Bladder microvascular endothelial cell (primary cell): ENCODE measurements around the gene OR4C16. TPM values are rescaled to one million over a fixed set of nuclear protein-coding genes. Genes with fewer than 3 reads are reported as not detected.

Source experiments
- total RNA-seq: library from RNA; depleted of rRNA; stranded (reverse); fragments of >200 nt; gene quantifications from 2 replicates; pipeline ENCODE4 v1.2.3, GENCODE V29; 2014

OR4C16 gene, protein sequence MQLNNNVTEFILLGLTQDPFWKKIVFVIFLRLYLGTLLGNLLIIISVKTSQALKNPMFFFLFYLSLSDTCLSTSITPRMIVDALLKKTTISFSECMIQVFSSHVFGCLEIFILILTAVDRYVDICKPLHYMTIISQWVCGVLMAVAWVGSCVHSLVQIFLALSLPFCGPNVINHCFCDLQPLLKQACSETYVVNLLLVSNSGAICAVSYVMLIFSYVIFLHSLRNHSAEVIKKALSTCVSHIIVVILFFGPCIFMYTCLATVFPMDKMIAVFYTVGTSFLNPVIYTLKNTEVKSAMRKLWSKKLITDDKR
- total RNA-seq, result not detected in 2 replicates

DNA sequence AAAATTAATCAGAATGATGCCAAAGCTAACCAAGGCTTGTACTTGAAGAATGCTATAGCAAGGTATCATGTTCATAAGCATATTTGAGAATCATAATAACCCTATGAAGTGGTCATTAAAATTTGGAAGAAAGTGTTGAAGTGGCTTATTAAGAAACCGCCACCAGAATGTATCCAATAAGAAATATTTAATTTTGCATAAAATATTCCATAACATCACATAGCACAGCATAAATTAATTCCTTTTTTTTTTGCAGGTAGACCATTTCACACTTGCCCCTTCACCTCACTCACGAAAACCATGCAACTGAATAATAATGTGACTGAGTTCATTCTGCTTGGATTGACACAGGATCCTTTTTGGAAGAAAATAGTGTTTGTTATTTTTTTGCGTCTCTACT is at the start of gene OR4C16:
TSS of gene OR4C16 (plus strand) at position 301 of the 400 bp plus-strand sequence. CDS start at position 301, 0 bp downstream.

DNA sequence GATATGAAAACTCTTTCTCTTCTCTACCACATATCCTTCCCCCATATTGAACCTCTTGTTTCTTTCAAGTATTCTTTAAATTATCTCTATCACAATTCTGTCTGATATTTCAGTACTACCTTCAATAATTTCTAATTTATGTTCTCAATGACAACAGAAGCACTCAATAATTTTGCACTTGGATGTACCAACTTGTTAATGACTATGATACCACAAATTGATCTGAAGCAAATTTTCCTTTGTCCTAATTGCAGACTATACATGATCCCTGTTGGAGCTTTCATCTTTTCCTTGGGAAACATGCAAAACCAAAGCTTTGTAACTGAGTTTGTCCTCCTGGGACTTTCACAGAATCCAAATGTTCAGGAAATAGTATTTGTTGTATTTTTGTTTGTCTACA is 17.8 kb upstream of the OR4C16 start, which contains the start of gene OR4C15:
TSS of gene OR4C15 (plus strand) at position 301 of the 400 bp plus-strand sequence. CDS start at position 301, 0 bp downstream.

DNA sequence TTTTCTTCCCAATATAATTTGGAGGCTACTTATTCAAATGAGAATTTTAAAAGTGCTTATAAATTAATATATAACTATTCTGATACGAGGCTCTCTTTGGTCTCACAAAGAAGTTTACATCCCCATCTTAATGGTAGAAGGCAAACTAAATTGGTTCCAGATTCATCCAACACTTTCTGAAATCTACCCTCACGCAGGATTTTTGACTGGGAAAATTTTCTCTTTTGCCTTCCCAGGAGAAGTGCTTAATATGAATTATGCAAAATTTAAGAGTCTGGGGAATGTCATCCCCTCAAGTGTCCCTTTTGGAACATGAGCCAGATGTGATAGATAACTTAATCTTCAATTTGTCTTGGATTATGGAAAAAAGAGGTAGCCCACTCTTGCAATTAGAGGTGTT is 35.6 kb downstream of the OR4C16 start, which contains the start of gene OR4C11:
TSS of gene OR4C11 (minus strand) at position 101 of the 400 bp plus-strand sequence. CDS start 3,272 bp downstream, outside the sequence.

Other genes with a start within 250 kb of the OR4C16 start
- gene OR4A16, start 228.9 kb upstream of the OR4C16 start, total RNA-seq, result not detected in 2 replicates
- not detected in 2 replicates for gene OR4A15, start 204.2 kb upstream of the OR4C16 start, total RNA-seq
- gene OR4C15, start 17.7 kb upstream of the OR4C16 start, total RNA-seq, result not detected in 2 replicates
- not detected in 2 replicates for gene OR4C11, start 35.5 kb downstream of the OR4C16 start, total RNA-seq
- gene OR4P4, start 63.0 kb downstream of the OR4C16 start, total RNA-seq, result not detected in 2 replicates
- not detected in 2 replicates for gene OR4S2, start 76.2 kb downstream of the OR4C16 start, total RNA-seq
- gene OR4C6, start 90.1 kb downstream of the OR4C16 start, total RNA-seq, result not detected in 2 replicates
- not detected in 2 replicates for gene OR5D13, start 201.3 kb downstream of the OR4C16 start, total RNA-seq
- not detected in 2 replicates for gene OR5D14, start 223.4 kb downstream of the OR4C16 start, total RNA-seq
- gene OR5L1, start 239.2 kb downstream of the OR4C16 start, total RNA-seq, result not detected in 2 replicates
- not detected in 2 replicates for gene OR5D18, start 247.5 kb downstream of the OR4C16 start, total RNA-seq